ENCODE measurements around the gene TUBA4B. TPM values are rescaled to one million over a fixed set of nuclear protein-coding genes. Genes with fewer than 3 reads are reported as not detected.

Gene TUBA4B
- total RNA-seq, 4 donors from 2014 or later: 0.43 to 0.83 TPM; not detected in 2

GRCh38 chr2:219214786-219215185, 38.3 kb upstream of the TUBA4B start:
- Histone ChIP-seq H3K4me1 (peaks cover 0 to 11% of the 10 kb centered on the region in 2 donors), H3K4me3 (no peak overlapping the region), H3K27me3 (no peaks in the 10 kb centered on the region), H3K27ac (no peak overlapping the region), H3K36me3 (no peaks in the 10 kb centered on the region), H3K9me3 (no peaks in the 10 kb centered on the region)
- no peak for TF ChIP-seq POLR2A (IDR thresholded peaks at IDR 0.05)
- TF ChIP-seq, protein P1, sequence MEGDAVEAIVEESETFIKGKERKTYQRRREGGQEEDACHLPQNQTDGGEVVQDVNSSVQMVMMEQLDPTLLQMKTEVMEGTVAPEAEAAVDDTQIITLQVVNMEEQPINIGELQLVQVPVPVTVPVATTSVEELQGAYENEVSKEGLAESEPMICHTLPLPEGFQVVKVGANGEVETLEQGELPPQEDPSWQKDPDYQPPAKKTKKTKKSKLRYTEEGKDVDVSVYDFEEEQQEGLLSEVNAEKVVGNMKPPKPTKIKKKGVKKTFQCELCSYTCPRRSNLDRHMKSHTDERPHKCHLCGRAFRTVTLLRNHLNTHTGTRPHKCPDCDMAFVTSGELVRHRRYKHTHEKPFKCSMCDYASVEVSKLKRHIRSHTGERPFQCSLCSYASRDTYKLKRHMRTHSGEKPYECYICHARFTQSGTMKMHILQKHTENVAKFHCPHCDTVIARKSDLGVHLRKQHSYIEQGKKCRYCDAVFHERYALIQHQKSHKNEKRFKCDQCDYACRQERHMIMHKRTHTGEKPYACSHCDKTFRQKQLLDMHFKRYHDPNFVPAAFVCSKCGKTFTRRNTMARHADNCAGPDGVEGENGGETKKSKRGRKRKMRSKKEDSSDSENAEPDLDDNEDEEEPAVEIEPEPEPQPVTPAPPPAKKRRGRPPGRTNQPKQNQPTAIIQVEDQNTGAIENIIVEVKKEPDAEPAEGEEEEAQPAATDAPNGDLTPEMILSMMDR (IDR thresholded peaks at IDR 0.05): no peak
- no peak for DNase-seq
- intact Hi-C loops (cut with DNase I; ENCODE audit: low total_unique reads): loop anchor here (5.0 kb wide), 1 partner anchor 32 kb away; no protein-coding TSS in a partner anchor

DNA sequence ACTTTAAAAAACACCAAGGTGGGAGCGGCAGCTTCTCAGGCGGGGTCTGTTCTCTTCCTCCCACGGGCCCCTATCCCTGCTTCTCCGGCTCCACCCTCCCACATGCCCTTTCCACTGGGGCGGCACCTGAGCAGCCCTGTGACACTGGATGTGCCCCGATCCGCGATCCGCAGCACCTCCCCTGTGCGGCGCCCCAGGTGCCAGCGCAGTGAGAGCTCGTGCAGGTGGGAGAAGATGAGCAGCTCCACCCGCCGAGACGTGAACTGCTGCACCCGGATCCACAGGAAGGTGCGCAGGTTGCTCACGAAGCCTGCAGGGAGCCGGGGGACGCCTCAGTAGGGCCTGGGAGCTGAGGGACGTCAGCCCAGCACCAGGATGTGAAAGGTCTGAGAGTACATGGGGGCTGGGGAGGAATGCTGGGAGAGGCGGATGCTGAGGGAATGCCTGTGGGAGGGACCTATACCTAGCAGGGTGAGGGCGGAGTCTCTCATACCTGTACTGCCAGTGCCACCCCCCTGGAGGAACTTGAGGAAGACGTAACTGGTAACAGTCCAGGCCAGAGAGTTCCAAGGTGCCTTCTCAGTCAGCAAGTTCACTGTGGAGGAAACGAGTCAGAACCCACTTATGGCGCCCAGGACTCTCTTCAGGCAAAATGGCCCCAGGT, 37.0 kb upstream of the TUBA4B start:
- TF ChIP-seq, protein P1 (IDR thresholded peaks at IDR 0.05): no peak
- Histone ChIP-seq H3K4me3 (no peak overlapping the region), H3K4me1 (peaks cover 0 to 11% of the 10 kb centered on the region in 2 donors), H3K27me3 (no peaks in the 10 kb centered on the region), H3K27ac (peak overlapping the region in 1 of 2 donors; percentile 82), H3K9me3 (no peaks in the 10 kb centered on the region), H3K36me3 (no peaks in the 10 kb centered on the region)
- DNase-seq: no peak
- intact Hi-C loops (cut with DNase I; ENCODE audit: low total_unique reads): loop anchor here (5.0 kb wide), 1 partner anchor 34 kb away; no protein-coding TSS in a partner anchor

DNA sequence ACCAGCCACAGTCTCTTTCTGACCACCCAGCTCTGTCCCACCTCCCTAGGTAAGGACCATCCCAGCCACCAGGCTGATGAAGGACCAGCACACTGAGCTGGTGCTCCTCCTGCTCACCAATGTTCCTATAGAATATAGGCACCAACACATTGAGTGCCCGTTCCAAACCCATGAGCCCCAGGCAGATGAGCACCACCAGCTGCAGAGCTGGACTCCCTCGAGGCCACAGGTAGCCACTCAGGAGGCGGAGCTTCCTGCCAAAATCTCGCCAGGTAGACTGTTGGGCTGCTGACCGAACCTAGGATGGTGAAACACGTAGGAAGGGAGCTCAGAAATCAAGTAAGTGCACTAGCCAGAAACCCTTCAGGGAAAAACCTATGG, 36.5 kb upstream of the TUBA4B start:
- no peaks in the 10 kb centered on the region for H3K36me3 ChIP-seq

DNA sequence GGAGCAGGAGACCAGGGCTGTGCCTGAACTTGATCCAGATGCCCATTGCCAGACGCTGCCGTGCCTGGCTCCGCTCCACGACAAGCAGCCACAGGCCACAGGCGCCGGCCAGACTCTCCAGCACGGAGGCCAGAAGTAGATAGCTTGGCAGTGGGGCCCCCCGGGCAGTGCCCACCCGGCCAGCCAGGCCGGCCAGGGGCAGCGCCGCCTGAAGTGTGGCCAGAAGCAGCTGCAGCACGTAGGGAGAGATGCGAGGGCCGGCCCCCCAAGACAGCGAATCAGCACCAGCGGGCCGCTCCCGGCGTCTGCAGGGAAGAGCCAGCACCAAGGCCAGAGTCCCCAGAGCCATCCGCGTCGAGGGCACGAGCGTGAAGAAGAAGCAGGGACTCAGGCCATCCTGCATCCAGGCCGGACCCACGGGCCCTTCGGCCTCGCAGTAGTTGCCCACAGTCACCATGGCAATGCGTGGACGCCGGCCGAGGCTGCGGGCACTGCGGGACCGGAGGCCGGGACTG, 34.8 kb upstream of the TUBA4B start:
- H3K27ac ChIP-seq: peak overlapping the region; percentile 61 to 82
- no peaks in the 10 kb centered on the region for H3K27me3 ChIP-seq
- no peaks in the 10 kb centered on the region for H3K36me3 ChIP-seq
- intact Hi-C loops (cut with DNase I; ENCODE audit: low total_unique reads): loop anchor here (5.0 kb wide), 1 partner anchor 36 kb away; no protein-coding TSS in a partner anchor
- H3K4me3 ChIP-seq: peak overlapping the region; percentile 29 to 43
- no peak for TF ChIP-seq POLR2A (IDR thresholded peaks at IDR 0.05)
- TF ChIP-seq, protein P1 (IDR thresholded peaks at IDR 0.05): no peak
- peaks cover 0 to 11% of the 10 kb centered on the region in 2 donors for H3K4me1 ChIP-seq
- peak; percentile 60 to 65 for DNase-seq
- H3K9me3 ChIP-seq: no peaks in the 10 kb centered on the region

More for the DNA sequence above, 36.5 kb upstream of the TUBA4B start:
- H3K27me3 ChIP-seq: no peaks in the 10 kb centered on the region
- H3K4me3 ChIP-seq: no peak overlapping the region
- H3K4me1 ChIP-seq: peaks cover 0 to 11% of the 10 kb centered on the region in 2 donors
- no peak for DNase-seq
- TF ChIP-seq, protein P1 (IDR thresholded peaks at IDR 0.05): no peak
- no peak for TF ChIP-seq POLR2A (IDR thresholded peaks at IDR 0.05)
- peak overlapping the region in 1 of 2 donors; percentile 82 for H3K27ac ChIP-seq
- no peaks in the 10 kb centered on the region for H3K9me3 ChIP-seq
- intact Hi-C loops (cut with DNase I; ENCODE audit: low total_unique reads): loop anchor here (5.0 kb wide), 1 partner anchor 34 kb away; no protein-coding TSS in a partner anchor
